DOHH2 (cell line): ENCODE measurements around the gene SIAH1.
"Not testable (repeated sequence)": the region's sequence is repeated elsewhere in the genome, so short reads cannot be mapped to it uniquely, and the experiment has no call there.

ENCODE experiments used
- H3F3A ChIP-seq: fragments of 200-600 bp; sonication (generic), shearing (Covaris generic); 2 replicates; pipeline ENCODE4 v1.6.0; 2016; ENCODE audit warnings: antibody characterized with exemption, mild to moderate bottlenecking; ENCODE audit not compliant: control insufficient read depth, insufficient read depth
- H3K27ac ChIP-seq: fragments of 200-600 bp; sonication (generic); 2 replicates; pipeline ENCODE4 v1.5.1; 2014; ENCODE audit warnings: low read depth, mild to moderate bottlenecking, low read length, moderate library complexity
- H3K27me3 ChIP-seq: fragments of 200-600 bp; sonication (generic); 2 replicates; pipeline ENCODE4 v1.6.1; 2014; ENCODE audit warnings: mild to moderate bottlenecking, low read length, mixed read lengths; ENCODE audit not compliant: control insufficient read depth
- H3K36me3 ChIP-seq: fragments of 200-600 bp; sonication (generic); 2 replicates; pipeline ENCODE4 v1.6.1; 2014; ENCODE audit warnings: mild to moderate bottlenecking, low read length, moderate library complexity, mixed read lengths; ENCODE audit not compliant: control insufficient read depth
- H3K4me1 ChIP-seq: fragments of 200-600 bp; sonication (generic); 2 replicates; pipeline ENCODE4 v1.6.1; 2014; ENCODE audit warnings: mild to moderate bottlenecking, low read length, mixed read lengths; ENCODE audit not compliant: control insufficient read depth
- H3K4me2 ChIP-seq: fragments of 200-600 bp; sonication (generic); 2 replicates; pipeline ENCODE4 v1.6.0; 2014; ENCODE audit warnings: mild to moderate bottlenecking, low read length, moderate library complexity
- H3K4me3 ChIP-seq: fragments of 200-600 bp; sonication (generic); 2 replicates; pipeline ENCODE4 v1.5.1; 2014; ENCODE audit warnings: mild to moderate bottlenecking, low read length, mixed read lengths
- H3K79me2 ChIP-seq: fragments of 200-600 bp; sonication (generic); 2 replicates; pipeline ENCODE4 v1.6.1; 2014; ENCODE audit warnings: mild to moderate bottlenecking, low read length, mixed read lengths; ENCODE audit not compliant: control insufficient read depth
- H3K9me2 ChIP-seq: fragments of 200-600 bp; sonication (generic); replicated peaks from 2 replicates; pipeline ENCODE4 v1.6.1; 2014; ENCODE audit warnings: mild to moderate bottlenecking, low read length, mixed read lengths; ENCODE audit not compliant: control insufficient read depth
- H3K9me3 ChIP-seq: fragments of 200-600 bp; sonication (generic); 2 replicates; pipeline ENCODE4 v1.6.1; 2014; ENCODE audit warnings: antibody characterized with exemption, low read length, mixed read lengths; ENCODE audit not compliant: control insufficient read depth, insufficient read depth
- H4K20me1 ChIP-seq: fragments of 200-600 bp; sonication (generic); 2 replicates; pipeline ENCODE4 v1.6.0; 2014; ENCODE audit warnings: low read depth, mild to moderate bottlenecking, antibody characterized with exemption, low read length, moderate library complexity; ENCODE audit not compliant: control insufficient read depth, insufficient read depth
- CTCF ChIP-seq: fragments of 200-600 bp; sonication (generic); IDR thresholded peaks from one replicate; pipeline ENCODE4 v1.5.1; 2014; ENCODE audit warnings: antibody characterized with exemption, mild to moderate bottlenecking, low read depth, low read length; ENCODE audit not compliant: poor library complexity, severe bottlenecking
- EZH2phosphoT487 ChIP-seq: fragments of 200-600 bp; sonication (generic); IDR thresholded peaks from 2 replicates; pipeline ENCODE4 v1.6.1; 2017; ENCODE audit warnings: borderline replicate concordance, mild to moderate bottlenecking, antibody characterized with exemption, low read length, moderate library complexity, mixed read lengths

SIAH1 gene

DNA sequence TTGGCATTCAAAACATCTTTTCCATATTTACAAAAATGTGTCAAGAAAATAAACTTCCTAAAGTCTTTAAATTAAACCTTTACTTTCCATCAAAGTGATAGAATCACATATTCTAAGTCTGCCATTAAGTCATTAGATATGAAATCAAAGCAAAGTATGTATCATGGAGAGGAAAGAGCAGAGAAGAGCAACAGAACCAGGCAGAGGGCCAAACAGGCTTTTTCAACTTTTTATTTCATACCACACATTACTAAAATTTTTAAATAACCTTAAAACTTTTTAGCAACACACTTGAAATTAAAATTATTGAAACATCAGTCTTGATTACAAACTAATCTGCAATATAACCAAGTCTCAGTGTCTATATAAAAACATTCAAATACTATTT lies 13.8 kb downstream of the SIAH1 start:
- no peak for TF ChIP-seq CTCF
- Histone ChIP-seq H3K4me1 (peaks cover 27% of the 10 kb centered on the region), H3K79me2 (peaks cover 100% of the 10 kb centered on the region), H3K4me2 (no peak overlapping the region), H3K27me3 (no peaks in the 10 kb centered on the region), H3K27ac (no peak overlapping the region), H3F3A (no peaks in the 10 kb centered on the region), H4K20me1 (peaks cover 32% of the 10 kb centered on the region), H3K36me3 (no peaks in the 10 kb centered on the region), H3K9me3 (no peaks in the 10 kb centered on the region), H3K4me3 (no peak overlapping the region), H3K9me2 (no peaks in the 10 kb centered on the region)

GRCh38 chr16:48370668-48371392 lies 14.4 kb downstream of the SIAH1 start:
- not testable (repeated sequence) for H3K9me2 ChIP-seq, H3K4me3 ChIP-seq, H3K27me3 ChIP-seq, H3K27ac ChIP-seq, H3F3A ChIP-seq, H3K4me2 ChIP-seq, H3K36me3 ChIP-seq, H3K9me3 ChIP-seq
- H3K79me2 ChIP-seq: peaks cover 100% of the 10 kb centered on the region
- H4K20me1 ChIP-seq: peaks cover 32% of the 10 kb centered on the region
- peaks cover 33% of the 10 kb centered on the region for H3K4me1 ChIP-seq

- no peak overlapping the region for H3K4me2 ChIP-seq
- H3K9me2 ChIP-seq: no peaks in the 10 kb centered on the region
- no peak overlapping the region for H3K4me3 ChIP-seq
- H3F3A ChIP-seq: no peaks in the 10 kb centered on the region
- no peaks in the 10 kb centered on the region for H3K9me3 ChIP-seq
- no peak overlapping the region for H3K27ac ChIP-seq
- H4K20me1 ChIP-seq: peaks cover 35% of the 10 kb centered on the region
- no peak for TF ChIP-seq EZH2phosphoT487
- no peak for TF ChIP-seq CTCF
- peaks cover 38% of the 10 kb centered on the region for H3K4me1 ChIP-seq
- no peaks in the 10 kb centered on the region for H3K36me3 ChIP-seq
- H3K79me2 ChIP-seq: peaks cover 100% of the 10 kb centered on the region
- no peaks in the 10 kb centered on the region for H3K27me3 ChIP-seq
These were observed 15.0 kb downstream of the SIAH1 start for GRCh38 chr16:48370229-48370628.

DNA sequence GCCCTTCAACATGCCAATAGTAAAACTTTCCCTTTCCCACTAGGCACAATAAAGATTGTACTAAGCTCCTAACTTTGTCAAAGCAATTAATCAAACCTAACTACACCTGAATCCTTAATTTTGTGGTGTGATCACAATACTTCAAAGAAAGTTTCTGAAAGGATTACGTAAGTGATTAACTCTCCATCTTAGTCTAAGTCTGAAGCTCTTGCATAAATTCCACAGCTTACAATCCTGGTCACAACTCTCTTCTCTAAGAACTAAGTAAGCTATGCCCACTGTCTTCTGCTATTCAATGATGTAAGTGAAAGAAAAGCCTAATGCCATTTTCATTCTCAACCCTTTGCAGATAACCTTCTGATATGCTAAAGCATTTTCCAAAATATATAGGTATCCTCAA lies 15.4 kb downstream of the SIAH1 start:
- Histone ChIP-seq H3K27ac (no peak overlapping the region), H3F3A (no peaks in the 10 kb centered on the region), H4K20me1 (peaks cover 32% of the 10 kb centered on the region), H3K79me2 (peaks cover 100% of the 10 kb centered on the region), H3K27me3 (no peaks in the 10 kb centered on the region), H3K4me3 (no peak overlapping the region), H3K9me3 (no peaks in the 10 kb centered on the region), H3K4me1 (peaks cover 38% of the 10 kb centered on the region), H3K4me2 (no peak overlapping the region), H3K36me3 (no peaks in the 10 kb centered on the region), H3K9me2 (no peaks in the 10 kb centered on the region)
- TF ChIP-seq EZH2phosphoT487 (no peak), CTCF (no peak)
